OCI-LY7 (cell line): ENCODE data around the gene GADD45A. TPM values are rescaled to one million over a fixed set of nuclear protein-coding genes. Genes with fewer than 3 reads are reported as not detected.

Source experiments
- BruUV-seq: library from RNA; stranded (reverse); fragments of 400-500 nt; replicated peaks from 2 replicates; lab custom pipeline; 2021; lab: Mats Ljungman, UMichigan
- CTCF ChIA-PET: fragments of 300-600 bp; sonication (Branson Sonifier 250); formaldehyde crosslinking; loops from one replicate; lab custom pipeline; 2022; ENCODE audit warnings: antibody characterized with exemption; ENCODE audit not compliant: unreplicated experiment; lab: Charles Lee
- POLR2A ChIA-PET: fragments of 300-600 bp; sonication (Branson Sonifier 250); formaldehyde crosslinking; loops from one replicate; lab custom pipeline; 2022; ENCODE audit warnings: antibody characterized with exemption; lab: Charles Lee
- DNase-seq: peaks from one replicate; pipeline ENCODE4 v3.0.0-alpha.2; 2015; ENCODE audit warnings: low spot score
- H2AFZ ChIP-seq: fragments of 200-600 bp; sonication (generic), shearing (Covaris generic); 2 replicates; pipeline ENCODE4 v1.6.1; 2014; ENCODE audit warnings: mild to moderate bottlenecking, antibody characterized with exemption, low read length, moderate library complexity
- H3K27ac ChIP-seq: fragments of 200-600 bp; sonication (generic); 2 replicates; pipeline ENCODE4 v1.5.1; 2014; ENCODE audit warnings: mixed run types, low read depth, mild to moderate bottlenecking, moderate library complexity, low read length, inconsistent platforms; ENCODE audit not compliant: poor library complexity, severe bottlenecking
- H3K36me3 ChIP-seq: fragments of 200-600 bp; sonication (generic); 2 replicates; pipeline ENCODE4 v1.6.1; 2014; ENCODE audit warnings: mild to moderate bottlenecking, antibody characterized with exemption, low read length, moderate library complexity, mixed read lengths; ENCODE audit not compliant: insufficient read depth
- H3K4me1 ChIP-seq: fragments of 200-600 bp; sonication (generic); 2 replicates; pipeline ENCODE4 v1.5.1; 2014; ENCODE audit warnings: mild to moderate bottlenecking, low read length; ENCODE audit not compliant: insufficient read depth, poor library complexity, severe bottlenecking
- H3K4me2 ChIP-seq: fragments of 200-600 bp; sonication (generic); 2 replicates; pipeline ENCODE4 v1.6.1; 2014; ENCODE audit warnings: mild to moderate bottlenecking, low read length
- H3K4me3 ChIP-seq: fragments of 200-600 bp; sonication (generic); 2 replicates; pipeline ENCODE4 v1.5.1; 2014; ENCODE audit warnings: mild to moderate bottlenecking, low read depth, low read length; ENCODE audit not compliant: poor library complexity, severe bottlenecking
- H3K79me2 ChIP-seq: fragments of 200-600 bp; sonication (generic); 2 replicates; pipeline ENCODE4 v1.6.1; 2016; ENCODE audit warnings: low read depth, mild to moderate bottlenecking, low read length, moderate library complexity, mixed read lengths; ENCODE audit not compliant: insufficient read depth
- H3K9me2 ChIP-seq: fragments of 200-600 bp; sonication (generic); 2 replicates; pipeline ENCODE4 v1.6.1; 2016; ENCODE audit warnings: mild to moderate bottlenecking, low read length, mixed read lengths; ENCODE audit not compliant: insufficient read depth
- H3K9me3 ChIP-seq: fragments of 200-600 bp; sonication (generic); 2 replicates; pipeline ENCODE4 v1.6.1; 2014; ENCODE audit warnings: mild to moderate bottlenecking, mixed run types, low read length, mixed read lengths
- H4K20me1 ChIP-seq: fragments of 200-600 bp; sonication (generic); 2 replicates; pipeline ENCODE4 v1.6.1; 2014; ENCODE audit warnings: mild to moderate bottlenecking, antibody characterized with exemption, low read length, moderate library complexity, mixed read lengths; ENCODE audit not compliant: insufficient read depth
- CTCF ChIP-seq: fragments of 200-600 bp; sonication (generic); conservative IDR thresholded peaks from 2 replicates; pipeline ENCODE4 v1.5.1; 2014; ENCODE audit warnings: mild to moderate bottlenecking, antibody characterized with exemption, low read length, moderate library complexity, mixed read lengths
- EZH2phosphoT487 ChIP-seq: fragments of 200-600 bp; sonication (generic); IDR thresholded peaks from 2 replicates; pipeline ENCODE4 v1.6.1; 2018; ENCODE audit warnings: low read depth, borderline replicate concordance, mild to moderate bottlenecking, mixed run types, antibody characterized with exemption, low read length, moderate library complexity, mixed read lengths
- intact Hi-C: fragments of 100-400 bp; cut with micrococcal nuclease; formaldehyde crosslinking; loops from one replicate; pipeline ENCODE4 v1.10.0; 2022; ENCODE audit not compliant: unreplicated experiment
- total RNA-seq, 2 experiments: library from RNA; depleted of rRNA in 1 of 2; stranded (reverse); fragments of >200 nt in 1 of 2; shearing (Covaris generic) in 1 of 2; gene quantifications; 2 replicates each; pipeline ENCODE4 v1.2.3, GENCODE V29; 2014 to 2022

GADD45A gene
- total RNA-seq, 2 experiments from 2014 or later, result 46.8 to 48.6 TPM

GRCh38 chr1:67715819-67716218 is 30.8 kb downstream of the GADD45A start:
- no peak overlapping the region for H3K27ac ChIP-seq
- CTCF ChIA-PET, result interaction anchor here (0.6 kb wide), 1 partner anchor 323 kb away, joined by 3 read pairs; no protein-coding TSS in a partner anchor
- H4K20me1 ChIP-seq, result no peaks in the 10 kb centered on the region
- H3K79me2 ChIP-seq, result no peaks in the 10 kb centered on the region
- no peak for DNase-seq
- POLR2A ChIA-PET, result interaction anchor here (0.5 to 1.4 kb wide), 6 partner anchors 9 to 587 kb away, joined by 3 to 4 read pairs (median 3); no protein-coding TSS in a partner anchor
- no peak overlapping the region for H3K4me3 ChIP-seq
- H3K4me2 ChIP-seq, result no peak overlapping the region
- TF ChIP-seq EZH2phosphoT487 (no peak), CTCF (no peak)
- H3K9me3 ChIP-seq, result no peaks in the 10 kb centered on the region
- no peaks in the 10 kb centered on the region for H3K9me2 ChIP-seq
- H3K36me3 ChIP-seq, result no peaks in the 10 kb centered on the region
- intact Hi-C loops, result no loop called here
- peaks cover 37% of the 10 kb centered on the region for H3K4me1 ChIP-seq
- H2AFZ ChIP-seq, result no peak overlapping the region
- BruUV-seq, result no TSS peak

- no peak overlapping the region for H3K4me3 ChIP-seq
- DNase-seq, result no peak
- intact Hi-C loops, result no loop called here
- H3K36me3 ChIP-seq, result no peaks in the 10 kb centered on the region
- no TSS peak for BruUV-seq
- H3K4me2 ChIP-seq, result no peak overlapping the region
- H3K9me3 ChIP-seq, result no peaks in the 10 kb centered on the region
- CTCF ChIA-PET, result no interaction called here
- TF ChIP-seq CTCF (no peak), EZH2phosphoT487 (no peak)
- H2AFZ ChIP-seq, result no peak overlapping the region
- POLR2A ChIA-PET, result interaction anchor here (2.0 kb wide), 1 partner anchor 20 kb away, joined by 5 read pairs; no protein-coding TSS in a partner anchor
- peaks cover 32% of the 10 kb centered on the region for H3K4me1 ChIP-seq
- H3K27ac ChIP-seq, result no peak overlapping the region
- H4K20me1 ChIP-seq, result no peaks in the 10 kb centered on the region
- H3K79me2 ChIP-seq, result no peaks in the 10 kb centered on the region
- H3K9me2 ChIP-seq, result no peaks in the 10 kb centered on the region
These were observed 31.8 kb downstream of the GADD45A start for GRCh38 chr1:67716800-67717199.

- CTCF ChIA-PET, result no interaction called here
- H3K4me2 ChIP-seq, result no peak overlapping the region
These were observed 32.9 kb downstream of the GADD45A start for GRCh38 chr1:67717876-67718275.

More at GRCh38 chr1:67717876-67718275, 32.9 kb downstream of the GADD45A start:
- Histone ChIP-seq H3K4me3 (no peak overlapping the region), H3K4me1 (peaks cover 31% of the 10 kb centered on the region), H3K9me2 (no peaks in the 10 kb centered on the region), H3K79me2 (no peaks in the 10 kb centered on the region), H3K36me3 (no peaks in the 10 kb centered on the region), H4K20me1 (no peaks in the 10 kb centered on the region), H2AFZ (no peak overlapping the region), H3K27ac (no peak overlapping the region), H3K9me3 (no peaks in the 10 kb centered on the region)
- no peak for DNase-seq
- POLR2A ChIA-PET, result interaction anchor here (0.7 to 2.0 kb wide), 3 partner anchors 14 to 205 kb away, joined by 3 to 5 read pairs (median 4); no protein-coding TSS in a partner anchor
- intact Hi-C loops, result no loop called here
- TF ChIP-seq EZH2phosphoT487, result no peak
- TF ChIP-seq CTCF, result no peak
- no TSS peak for BruUV-seq
